GM13977 (cell line): ENCODE results near the gene HOXC9.

Experiments used
- DNase-seq: peaks from one replicate; pipeline ENCODE4 v3.0.0; 2012; ENCODE audit warnings: low spot score
- in situ Hi-C: fragments of 300-500 bp; cut with MboI; formaldehyde crosslinking; loops from one replicate; pipeline ENCODE4 v1.12.0; 2022; ENCODE audit warnings: low sequenced_read_pairs, low pct_unique_long_range_greater_than_20kb, mixed read lengths, inconsistent platforms; ENCODE audit not compliant: unreplicated experiment
- TF ChIP-seq, protein P1 (sequence below): IDR thresholded peaks from 2 replicates; pipeline ENCODE4 v1.5.1; 2012; ENCODE audit warnings: mild to moderate bottlenecking, control low read depth; ENCODE audit not compliant: insufficient read depth; ENCODE audit errors: extremely low read depth, missing control alignments

HOXC9 gene

DNA sequence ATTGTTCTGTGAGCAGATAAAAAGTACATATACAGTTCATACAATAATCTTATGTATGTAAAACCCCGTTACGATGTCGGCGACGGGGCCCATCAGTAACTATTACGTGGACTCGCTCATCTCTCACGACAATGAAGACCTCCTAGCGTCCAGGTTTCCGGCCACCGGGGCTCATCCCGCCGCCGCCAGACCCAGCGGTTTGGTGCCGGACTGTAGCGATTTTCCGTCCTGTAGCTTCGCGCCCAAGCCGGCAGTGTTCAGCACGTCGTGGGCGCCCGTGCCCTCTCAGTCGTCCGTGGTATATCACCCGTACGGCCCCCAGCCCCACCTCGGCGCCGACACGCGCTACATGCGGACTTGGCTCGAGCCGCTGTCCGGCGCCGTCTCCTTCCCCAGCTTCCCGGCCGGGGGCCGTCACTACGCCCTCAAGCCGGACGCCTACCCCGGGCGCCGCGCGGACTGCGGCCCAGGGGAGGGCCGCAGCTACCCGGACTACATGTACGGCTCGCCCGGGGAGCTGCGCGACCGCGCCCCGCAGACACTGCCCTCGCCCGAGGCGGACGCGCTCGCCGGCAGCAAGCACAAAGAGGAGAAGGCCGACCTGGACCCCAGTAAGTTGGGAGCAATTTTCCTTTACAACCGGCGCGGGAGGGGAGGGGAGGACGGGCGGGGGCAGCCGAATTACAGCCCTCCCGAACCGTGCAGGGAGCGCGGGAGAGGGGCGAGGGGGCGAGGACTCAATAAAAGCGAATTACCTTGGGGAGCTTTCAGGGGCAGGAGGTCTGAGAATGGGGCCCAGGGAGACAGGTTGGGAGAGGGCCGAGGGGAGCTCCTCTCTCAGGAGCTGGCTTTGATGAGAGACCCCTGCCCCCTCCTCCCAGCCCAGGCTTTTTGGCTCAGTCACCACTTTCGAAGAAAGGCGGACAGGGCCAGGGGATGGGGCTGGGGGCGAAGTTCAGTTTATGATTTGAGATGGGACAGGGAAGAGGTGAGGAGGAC, at the start of gene HOXC9:
Gene HOXC9 (plus strand): TSS at position 46 of the 999 bp plus-strand sequence. CDS start 28 bp downstream, at position 74.
- in situ Hi-C loops: loop anchor here (25.0 kb wide), 1 partner anchor 362 kb away; the partner anchor contains the start of gene GPR84
- TF ChIP-seq, protein P1, sequence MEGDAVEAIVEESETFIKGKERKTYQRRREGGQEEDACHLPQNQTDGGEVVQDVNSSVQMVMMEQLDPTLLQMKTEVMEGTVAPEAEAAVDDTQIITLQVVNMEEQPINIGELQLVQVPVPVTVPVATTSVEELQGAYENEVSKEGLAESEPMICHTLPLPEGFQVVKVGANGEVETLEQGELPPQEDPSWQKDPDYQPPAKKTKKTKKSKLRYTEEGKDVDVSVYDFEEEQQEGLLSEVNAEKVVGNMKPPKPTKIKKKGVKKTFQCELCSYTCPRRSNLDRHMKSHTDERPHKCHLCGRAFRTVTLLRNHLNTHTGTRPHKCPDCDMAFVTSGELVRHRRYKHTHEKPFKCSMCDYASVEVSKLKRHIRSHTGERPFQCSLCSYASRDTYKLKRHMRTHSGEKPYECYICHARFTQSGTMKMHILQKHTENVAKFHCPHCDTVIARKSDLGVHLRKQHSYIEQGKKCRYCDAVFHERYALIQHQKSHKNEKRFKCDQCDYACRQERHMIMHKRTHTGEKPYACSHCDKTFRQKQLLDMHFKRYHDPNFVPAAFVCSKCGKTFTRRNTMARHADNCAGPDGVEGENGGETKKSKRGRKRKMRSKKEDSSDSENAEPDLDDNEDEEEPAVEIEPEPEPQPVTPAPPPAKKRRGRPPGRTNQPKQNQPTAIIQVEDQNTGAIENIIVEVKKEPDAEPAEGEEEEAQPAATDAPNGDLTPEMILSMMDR: no peak
- DNase-seq: no peak

DNA sequence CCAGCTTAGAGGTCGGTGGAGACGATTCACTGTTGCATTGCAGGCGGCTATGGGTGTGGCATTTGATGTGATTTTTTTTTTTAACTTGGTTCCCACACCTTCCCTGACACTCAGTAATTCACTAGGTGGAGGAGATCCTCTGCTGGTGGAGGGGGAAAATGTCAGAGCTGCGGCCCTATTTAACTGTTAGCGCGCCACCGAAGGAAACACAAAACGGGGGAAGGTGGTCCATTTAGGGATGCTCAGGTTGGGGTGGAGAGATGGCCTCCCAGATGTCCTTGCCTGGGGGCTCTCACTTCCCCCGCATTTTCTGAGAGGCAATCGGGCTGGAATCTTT, 49.6 kb upstream of the HOXC9 start:
- in situ Hi-C loops: no loop called here
- DNase-seq: no peak
- TF ChIP-seq, protein P1: no peak

DNA sequence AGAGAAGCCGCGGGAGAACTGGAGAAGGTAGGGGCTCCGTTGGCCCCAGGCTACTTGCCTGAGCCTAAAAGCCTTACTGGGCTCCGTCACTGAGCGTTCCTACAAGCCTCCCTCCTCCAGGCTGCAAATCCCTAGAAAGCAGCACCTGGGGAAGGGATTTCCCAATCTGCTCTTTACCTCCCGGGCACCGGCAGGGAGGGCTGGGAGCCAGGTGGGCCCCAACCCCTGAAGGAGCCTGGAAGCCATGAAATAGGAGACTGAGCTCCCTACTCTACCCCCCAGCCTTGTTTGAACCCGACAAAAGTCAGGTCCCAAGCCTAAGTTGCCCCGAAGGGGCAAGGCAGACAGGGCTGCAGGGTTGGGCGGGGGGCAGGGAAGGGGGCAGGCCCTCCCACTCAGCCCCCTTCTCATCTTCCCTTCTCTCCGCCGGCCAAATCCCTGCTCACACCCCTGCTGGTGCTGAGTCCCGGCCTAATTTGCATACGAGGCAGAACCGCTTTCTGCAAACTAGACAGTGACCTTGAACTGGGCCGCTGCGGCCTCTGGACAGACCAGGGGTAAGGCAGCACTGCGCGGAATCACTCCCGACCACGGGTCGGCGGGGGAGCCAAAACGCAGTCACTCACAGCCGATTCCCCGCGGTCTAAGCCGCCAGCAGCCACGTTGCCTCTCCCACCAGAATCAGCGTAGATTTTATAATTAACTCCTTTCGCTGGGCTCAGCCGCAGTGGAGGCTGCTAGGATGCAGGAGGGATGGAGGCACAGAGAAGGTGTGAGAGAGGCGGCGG, 49.0 kb upstream of the HOXC9 start:
- TF ChIP-seq, protein P1: no peak
- in situ Hi-C loops: no loop called here
- no peak for DNase-seq

DNA sequence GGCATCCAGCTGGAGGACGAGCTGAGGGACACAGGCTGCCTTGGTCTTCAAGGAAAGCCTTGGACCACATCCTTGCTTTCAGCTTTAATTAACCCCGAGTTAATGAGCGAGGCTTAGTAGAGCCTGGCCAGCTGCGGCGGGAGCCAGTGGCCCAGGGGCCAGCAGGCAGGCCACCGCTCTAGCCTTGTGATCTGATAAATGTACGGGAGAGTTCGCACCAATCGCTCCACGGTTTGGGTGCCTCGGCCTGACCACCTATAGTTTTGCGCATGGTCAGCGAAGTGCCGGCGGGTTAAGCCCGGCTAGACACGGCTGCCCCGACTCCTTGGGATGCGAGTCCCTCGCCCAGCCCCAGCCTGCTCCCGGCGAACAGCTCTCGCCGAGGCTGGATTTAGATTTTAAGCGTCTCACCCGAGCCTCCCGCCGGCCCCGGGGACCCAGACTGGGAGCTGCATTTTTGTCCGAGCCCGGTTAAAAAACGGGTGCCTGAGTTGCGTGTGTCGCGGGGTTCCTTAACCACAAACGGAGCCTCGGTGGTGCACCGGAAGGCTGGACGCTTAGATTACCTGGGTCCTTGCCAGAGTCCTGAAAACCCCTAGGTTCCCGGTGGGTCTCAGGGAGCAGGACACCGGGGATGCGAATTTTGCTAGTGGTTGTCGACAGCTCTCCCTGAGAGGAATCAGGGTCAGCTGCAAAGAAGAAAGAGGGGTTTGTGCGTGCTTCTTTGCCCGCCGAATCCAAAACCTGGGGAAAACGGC, 48.2 kb upstream of the HOXC9 start:
- in situ Hi-C loops: no loop called here
- DNase-seq: no peak
- TF ChIP-seq, protein P1: no peak

DNA sequence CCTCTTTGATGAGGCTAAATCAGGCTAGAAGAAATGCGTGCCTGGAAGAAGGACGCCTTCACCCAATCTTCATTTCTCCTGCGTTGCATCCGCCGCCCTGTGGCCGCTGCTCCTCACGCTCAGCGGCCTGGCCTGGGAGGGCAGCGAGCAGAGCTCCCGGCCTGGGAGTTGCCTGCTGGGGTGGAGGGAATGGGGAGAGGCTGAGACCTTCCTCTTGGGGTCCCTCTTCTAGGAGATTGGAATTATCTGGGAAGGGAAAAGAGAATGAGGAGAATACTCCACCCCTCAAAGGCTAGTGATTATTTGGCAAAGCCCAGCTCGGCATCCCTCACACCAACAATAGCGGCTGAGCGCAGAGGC, 47.6 kb upstream of the HOXC9 start:
- in situ Hi-C loops: no loop called here
- DNase-seq: no peak
- TF ChIP-seq, protein P1: no peak

DNA sequence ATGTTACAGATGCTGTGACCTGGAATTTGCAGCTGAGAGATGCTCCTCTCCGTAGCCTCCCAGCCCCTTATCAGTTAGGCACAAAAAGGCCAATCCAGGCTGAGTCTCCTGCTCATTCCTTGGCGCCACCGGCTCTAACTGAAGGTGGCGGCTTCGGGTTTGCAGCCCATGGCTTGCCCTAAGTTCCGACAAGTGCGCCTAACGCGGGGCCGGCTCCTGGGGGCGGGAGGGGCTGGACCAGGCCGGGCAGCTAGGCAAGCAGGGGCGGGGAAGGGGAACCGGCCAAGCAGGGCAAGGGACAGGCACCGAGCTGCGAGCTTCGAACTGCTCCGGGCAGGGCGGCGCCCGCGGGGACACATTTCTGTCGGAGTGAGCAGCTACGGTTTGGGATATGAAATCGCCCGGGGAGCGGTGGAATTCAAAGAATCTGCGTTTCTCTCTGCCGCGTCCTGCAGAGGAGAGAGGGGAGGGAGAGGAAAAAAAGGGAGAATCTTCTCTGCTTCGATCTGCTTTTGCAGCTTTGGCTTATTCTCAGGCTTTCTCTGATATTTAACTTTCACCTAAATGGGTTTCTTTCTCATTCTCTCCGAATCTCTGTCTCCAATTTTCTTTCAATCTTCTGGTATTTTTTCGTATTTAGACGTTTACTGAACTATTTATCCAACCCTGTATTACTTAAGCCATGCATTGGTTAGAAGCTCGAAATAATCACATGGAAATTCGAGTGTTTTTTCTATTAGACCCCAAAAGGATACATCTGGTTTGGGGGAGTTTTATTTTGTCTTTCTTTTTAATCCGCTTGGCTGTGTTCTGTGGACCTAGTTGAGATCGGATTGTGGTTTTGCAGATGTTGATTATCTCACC, 46.9 kb upstream of the HOXC9 start:
- in situ Hi-C loops: no loop called here
- TF ChIP-seq, protein P1: no peak
- no peak for DNase-seq
